Suprapubic skin (tissue), 4 donors: Measurements from ENCODE around the gene DEGS1. TPM values are rescaled to one million over a fixed set of nuclear protein-coding genes. Genes with fewer than 3 reads are reported as not detected.

Source experiments
- DNase-seq, 2 donors: peaks; one replicate each; pipeline ENCODE4 v3.0.0-alpha.2; 2019; ENCODE audit warnings: low spot score in 2 of 2
- H3K27ac ChIP-seq: fragments of 200-600 bp; sonication (generic); one replicate; pipeline ENCODE4 v1.5.1; 2019
- H3K27me3 ChIP-seq: fragments of 200-600 bp; sonication (generic); one replicate; pipeline ENCODE4 v1.5.1; 2019
- H3K36me3 ChIP-seq: fragments of 200-600 bp; sonication (generic); one replicate; pipeline ENCODE4 v1.5.1; 2019
- H3K4me1 ChIP-seq: fragments of 200-600 bp; sonication (generic); one replicate; pipeline ENCODE4 v1.5.1; 2019
- H3K4me3 ChIP-seq: fragments of 200-600 bp; sonication (generic); one replicate; pipeline ENCODE4 v1.5.1; 2019; ENCODE audit warnings: mild to moderate bottlenecking
- H3K9me3 ChIP-seq: fragments of 200-600 bp; sonication (generic); one replicate; pipeline ENCODE4 v1.5.1; 2019
- CTCF ChIP-seq, 2 donors: fragments of 200-600 bp in 1 of 2; fragments of 450-650 bp in 1 of 2; sonication (generic) in 1 of 2; IDR thresholded peaks; one replicate each; pipeline ENCODE4 v1.5.1; 2016 to 2019; ENCODE audit warnings: antibody characterized with exemption in 2 of 2, mild to moderate bottlenecking in 1 of 2, moderate library complexity in 1 of 2
- EP300 ChIP-seq: sonication (generic); formaldehyde crosslinking; IDR thresholded peaks from one replicate; pipeline ENCODE4 v1.6.1; 2017; ENCODE audit warnings: antibody characterized with exemption
- POLR2A ChIP-seq, 2 donors: fragments of 450-650 bp; IDR thresholded peaks; one replicate each; pipeline ENCODE4 v1.6.1; 2017; ENCODE audit warnings: antibody characterized with exemption in 2 of 2, mild to moderate bottlenecking in 2 of 2, moderate library complexity in 2 of 2
- POLR2AphosphoS5 ChIP-seq, 3 donors: sonication (generic); formaldehyde crosslinking; IDR thresholded peaks; one replicate each; pipeline ENCODE4 v1.6.1; 2017; ENCODE audit warnings: antibody characterized with exemption in 3 of 3
- WGBS: methylation state at CpG from one replicate; pipeline ENCODE4 v1.1.5; 2018; 5-methylcytosine and 5-hydroxymethylcytosine counted together
- total RNA-seq, 4 donors: library from RNA; depleted of rRNA; stranded (reverse); fragments of >200 nt; gene quantifications; one replicate each; pipeline ENCODE4 v1.1.0, GENCODE V29; 2016

Gene DEGS1
- total RNA-seq, 4 donors from 2014 or later: 363 to 847 (median 705) TPM

GRCh38 chr1:224170748-224171478, 12.1 kb upstream of the DEGS1 start:
- peak overlapping the region; percentile 15 for H3K27ac ChIP-seq
- WGBS: 68% methylated on average over 9 of the region's 9 CpGs
- no peak for DNase-seq
- no peaks in the 10 kb centered on the region for H3K9me3 ChIP-seq
- H3K27me3 ChIP-seq: no peaks in the 10 kb centered on the region
- TF ChIP-seq POLR2A (IDR thresholded peaks at IDR 0.05) (no peak), CTCF (IDR thresholded peaks at IDR 0.05) (peak; percentile 22 to 34)
- no peak overlapping the region for H3K4me3 ChIP-seq
- H3K4me1 ChIP-seq: peaks cover 45% of the 10 kb centered on the region
- no peaks in the 10 kb centered on the region for H3K36me3 ChIP-seq

GRCh38 chr1:224172229-224172628, 10.8 kb upstream of the DEGS1 start:
- DNase-seq: no peak
- peaks cover 45% of the 10 kb centered on the region for H3K4me1 ChIP-seq
- no peak overlapping the region for H3K4me3 ChIP-seq
- no peak overlapping the region for H3K27ac ChIP-seq
- H3K27me3 ChIP-seq: no peaks in the 10 kb centered on the region
- 89% methylated on average over 3 of the region's 3 CpGs for WGBS
- H3K9me3 ChIP-seq: no peaks in the 10 kb centered on the region
- no peaks in the 10 kb centered on the region for H3K36me3 ChIP-seq
- TF ChIP-seq POLR2AphosphoS5 (IDR thresholded peaks at IDR 0.05) (no peak), POLR2A (IDR thresholded peaks at IDR 0.05) (no peak), EP300 (no peak), CTCF (IDR thresholded peaks at IDR 0.05) (no peak)

GRCh38 chr1:224173523-224173922, 9.5 kb upstream of the DEGS1 start:
- no peak for DNase-seq
- 40% methylated on average over 5 of the region's 5 CpGs for WGBS
- no peaks in the 10 kb centered on the region for H3K9me3 ChIP-seq
- no peak overlapping the region for H3K4me3 ChIP-seq
- no peaks in the 10 kb centered on the region for H3K27me3 ChIP-seq
- TF ChIP-seq POLR2AphosphoS5 (IDR thresholded peaks at IDR 0.05) (no peak), POLR2A (IDR thresholded peaks at IDR 0.05) (no peak), EP300 (no peak), CTCF (IDR thresholded peaks at IDR 0.05) (no peak)
- peak overlapping the region; percentile 82 for H3K27ac ChIP-seq
- no peaks in the 10 kb centered on the region for H3K36me3 ChIP-seq
- peaks cover 42% of the 10 kb centered on the region for H3K4me1 ChIP-seq

GRCh38 chr1:224175617-224176016, 7.4 kb upstream of the DEGS1 start:
- TF ChIP-seq POLR2AphosphoS5 (IDR thresholded peaks at IDR 0.05) (no peak), EP300 (no peak)
- peaks cover 24% of the 10 kb centered on the region for H3K4me1 ChIP-seq
- H3K36me3 ChIP-seq: no peaks in the 10 kb centered on the region
- DNase-seq: no peak
- H3K27ac ChIP-seq: peak overlapping the region; percentile 82
- no peaks in the 10 kb centered on the region for H3K27me3 ChIP-seq
- WGBS: 5% methylated on average over 21 of the region's 21 CpGs
- H3K4me3 ChIP-seq: peak overlapping the region; percentile 16
- H3K9me3 ChIP-seq: no peaks in the 10 kb centered on the region

- H3K9me3 ChIP-seq: no peaks in the 10 kb centered on the region
- no peak for DNase-seq
- WGBS: 89% methylated on average over 9 of the region's 9 CpGs
Observed at GRCh38 chr1:224177356-224177999, 5.6 kb upstream of the DEGS1 start.

More at GRCh38 chr1:224177356-224177999, 5.6 kb upstream of the DEGS1 start:
- no peaks in the 10 kb centered on the region for H3K36me3 ChIP-seq
- TF ChIP-seq CTCF (IDR thresholded peaks at IDR 0.05) (no peak), POLR2AphosphoS5 (IDR thresholded peaks at IDR 0.05) (no peak), POLR2A (IDR thresholded peaks at IDR 0.05) (no peak), EP300 (no peak)
- H3K4me3 ChIP-seq: no peak overlapping the region
- H3K27me3 ChIP-seq: no peaks in the 10 kb centered on the region
- no peak overlapping the region for H3K27ac ChIP-seq
- H3K4me1 ChIP-seq: peaks cover 38% of the 10 kb centered on the region
